IPS-18a (cell line): Measurements from ENCODE around the gene CUTA.
A peak's percentile ranks its signal among the peaks of the same experiment; 100 is the strongest.

Experiments
- H3K27ac ChIP-seq: one replicate; pipeline ENCODE4 v1.5.1; 2013; ENCODE audit warnings: low read length
- H3K27me3 ChIP-seq: one replicate; pipeline ENCODE4 v1.6.1; 2013; ENCODE audit warnings: mild to moderate bottlenecking, low read length; ENCODE audit not compliant: control insufficient read depth, insufficient read depth
- H3K36me3 ChIP-seq: one replicate; pipeline ENCODE4 v1.6.1; 2013; ENCODE audit warnings: low read depth, low read length; ENCODE audit not compliant: control insufficient read depth
- H3K4me1 ChIP-seq: one replicate; pipeline ENCODE4 v1.6.1; 2013; ENCODE audit warnings: low read depth, low read length; ENCODE audit not compliant: control insufficient read depth
- H3K4me3 ChIP-seq: one replicate; pipeline ENCODE4 v1.5.1; 2013; ENCODE audit warnings: low read length
- H3K9ac ChIP-seq: one replicate; pipeline ENCODE4 v1.6.1; 2013; ENCODE audit warnings: mild to moderate bottlenecking, low read length, moderate library complexity
- H3K9me3 ChIP-seq: one replicate; pipeline ENCODE4 v1.6.1; 2013; ENCODE audit warnings: low read depth, low read length; ENCODE audit not compliant: control insufficient read depth

CUTA gene

GRCh38 chr6:33434961-33435360 lies 17.1 kb upstream of the CUTA start:
- Histone ChIP-seq H3K36me3 (peaks cover 47% of the 10 kb centered on the region), H3K9me3 (no peaks in the 10 kb centered on the region), H3K9ac (no peak overlapping the region)

GRCh38 chr6:33433544-33434191 lies 15.8 kb upstream of the CUTA start:
- no peaks in the 10 kb centered on the region for H3K27me3 ChIP-seq
- peak overlapping the region; percentile 70 for H3K27ac ChIP-seq
- peaks cover 38% of the 10 kb centered on the region for H3K36me3 ChIP-seq
- peak overlapping the region; percentile 95 for H3K9ac ChIP-seq
- H3K4me3 ChIP-seq: peak overlapping the region; percentile 59
- peaks cover 33% of the 10 kb centered on the region for H3K4me1 ChIP-seq
- no peaks in the 10 kb centered on the region for H3K9me3 ChIP-seq

More at GRCh38 chr6:33434961-33435360, 17.1 kb upstream of the CUTA start:
- peaks cover 28% of the 10 kb centered on the region for H3K4me1 ChIP-seq
- H3K27ac ChIP-seq: no peak overlapping the region
- H3K4me3 ChIP-seq: no peak overlapping the region
- H3K27me3 ChIP-seq: no peaks in the 10 kb centered on the region

GRCh38 chr6:33433001-33433543 lies 15.2 kb upstream of the CUTA start:
- Histone ChIP-seq H3K36me3 (peaks cover 32% of the 10 kb centered on the region), H3K9me3 (no peaks in the 10 kb centered on the region), H3K4me1 (peaks cover 36% of the 10 kb centered on the region), H3K4me3 (peak overlapping the region; percentile 59), H3K27ac (peak overlapping the region; percentile 90), H3K9ac (peak overlapping the region; percentile 95), H3K27me3 (no peaks in the 10 kb centered on the region)

GRCh38 chr6:33432546-33432945 lies 14.6 kb upstream of the CUTA start:
- Histone ChIP-seq H3K4me3 (peak overlapping the region; percentile 59), H3K4me1 (peaks cover 36% of the 10 kb centered on the region), H3K27ac (peak overlapping the region; percentile 90), H3K27me3 (no peaks in the 10 kb centered on the region), H3K36me3 (peaks cover 27% of the 10 kb centered on the region), H3K9ac (peak overlapping the region; percentile 95), H3K9me3 (no peaks in the 10 kb centered on the region)

GRCh38 chr6:33431880-33432541 lies 14.1 kb upstream of the CUTA start:
- Histone ChIP-seq H3K4me1 (peaks cover 41% of the 10 kb centered on the region), H3K36me3 (peaks cover 22% of the 10 kb centered on the region), H3K4me3 (peak overlapping the region; percentile 59), H3K9me3 (no peaks in the 10 kb centered on the region), H3K27ac (peak overlapping the region; percentile 90), H3K9ac (peak overlapping the region; percentile 95), H3K27me3 (no peaks in the 10 kb centered on the region)

GRCh38 chr6:33430991-33431879 lies 13.3 kb upstream of the CUTA start:
- Histone ChIP-seq H3K27ac (peak overlapping the region; percentile 90), H3K9me3 (no peaks in the 10 kb centered on the region), H3K4me3 (peak overlapping the region; percentile 59), H3K4me1 (peaks cover 42% of the 10 kb centered on the region), H3K36me3 (peaks cover 14% of the 10 kb centered on the region), H3K27me3 (no peaks in the 10 kb centered on the region), H3K9ac (peak overlapping the region; percentile 95)

GRCh38 chr6:33430334-33430733 lies 12.4 kb upstream of the CUTA start:
- peaks cover 5% of the 10 kb centered on the region for H3K36me3 ChIP-seq
- H3K4me1 ChIP-seq: peaks cover 43% of the 10 kb centered on the region
- H3K27ac ChIP-seq: peak overlapping the region; percentile 71
- no peaks in the 10 kb centered on the region for H3K27me3 ChIP-seq
- peak overlapping the region; percentile 21 for H3K9ac ChIP-seq
- H3K4me3 ChIP-seq: peak overlapping the region; percentile 59
- H3K9me3 ChIP-seq: no peaks in the 10 kb centered on the region

GRCh38 chr6:33429750-33430052 lies 11.8 kb upstream of the CUTA start:
- H3K9me3 ChIP-seq: no peaks in the 10 kb centered on the region
- H3K27me3 ChIP-seq: no peaks in the 10 kb centered on the region
- H3K4me3 ChIP-seq: no peak overlapping the region
- H3K9ac ChIP-seq: no peak overlapping the region
- H3K27ac ChIP-seq: no peak overlapping the region
- H3K36me3 ChIP-seq: peaks cover under 1% of the 10 kb centered on the region
- H3K4me1 ChIP-seq: peaks cover 49% of the 10 kb centered on the region

GRCh38 chr6:33428966-33429749 lies 11.3 kb upstream of the CUTA start:
- H3K9me3 ChIP-seq: no peaks in the 10 kb centered on the region
- no peak overlapping the region for H3K27ac ChIP-seq
- H3K27me3 ChIP-seq: no peaks in the 10 kb centered on the region
- peak overlapping the region; percentile 18 for H3K4me3 ChIP-seq
- H3K36me3 ChIP-seq: peaks cover 6% of the 10 kb centered on the region
- peaks cover 50% of the 10 kb centered on the region for H3K4me1 ChIP-seq
- no peak overlapping the region for H3K9ac ChIP-seq

- H3K27ac ChIP-seq: no peak overlapping the region
These were observed 10.5 kb upstream of the CUTA start for GRCh38 chr6:33428224-33428965.

More at GRCh38 chr6:33428224-33428965, 10.5 kb upstream of the CUTA start:
- H3K27me3 ChIP-seq: no peaks in the 10 kb centered on the region
- H3K4me1 ChIP-seq: peaks cover 46% of the 10 kb centered on the region
- H3K4me3 ChIP-seq: peak overlapping the region; percentile 18
- no peaks in the 10 kb centered on the region for H3K9me3 ChIP-seq
- no peak overlapping the region for H3K9ac ChIP-seq
- peaks cover 8% of the 10 kb centered on the region for H3K36me3 ChIP-seq
